GM19193 (cell line): ENCODE measurements around the gene MX1.

Source experiments
- POLR2A ChIP-seq: IDR thresholded peaks from 4 replicates; pipeline ENCODE4 v1.6.1; 2011; ENCODE audit not compliant: insufficient read depth, insufficient read length; ENCODE audit errors: extremely low read depth

Gene MX1

DNA sequence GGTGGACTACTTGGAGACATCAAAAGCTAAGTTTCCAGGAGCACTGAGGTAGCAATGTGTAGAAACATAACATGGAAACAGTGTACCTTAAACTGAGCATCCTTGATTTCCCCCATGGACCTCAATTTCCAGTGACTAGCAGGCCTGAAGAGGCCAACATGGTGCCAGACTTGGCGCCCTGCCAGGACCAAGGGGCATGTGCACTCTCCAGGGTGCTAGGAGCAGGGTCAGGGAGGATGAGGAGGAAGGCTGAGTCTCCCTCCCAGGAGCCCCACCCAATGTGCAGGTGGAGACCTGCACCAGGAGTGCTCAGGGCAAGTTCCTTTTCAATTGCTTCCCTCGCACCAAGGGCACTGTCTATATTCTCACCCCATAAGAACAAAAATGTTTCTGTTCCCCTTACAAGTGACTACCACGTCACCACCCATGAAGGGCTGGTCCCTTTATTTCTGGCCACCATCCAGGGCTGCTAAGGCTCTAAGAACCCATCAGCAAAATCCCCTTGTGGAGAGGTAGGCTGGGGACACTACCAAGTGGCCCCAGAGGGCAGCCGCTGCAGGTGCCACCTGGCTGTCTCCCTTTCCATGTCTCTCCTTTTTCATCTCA is 39.2 kb downstream of the MX1 start:
- TF ChIP-seq POLR2A = no peak

DNA sequence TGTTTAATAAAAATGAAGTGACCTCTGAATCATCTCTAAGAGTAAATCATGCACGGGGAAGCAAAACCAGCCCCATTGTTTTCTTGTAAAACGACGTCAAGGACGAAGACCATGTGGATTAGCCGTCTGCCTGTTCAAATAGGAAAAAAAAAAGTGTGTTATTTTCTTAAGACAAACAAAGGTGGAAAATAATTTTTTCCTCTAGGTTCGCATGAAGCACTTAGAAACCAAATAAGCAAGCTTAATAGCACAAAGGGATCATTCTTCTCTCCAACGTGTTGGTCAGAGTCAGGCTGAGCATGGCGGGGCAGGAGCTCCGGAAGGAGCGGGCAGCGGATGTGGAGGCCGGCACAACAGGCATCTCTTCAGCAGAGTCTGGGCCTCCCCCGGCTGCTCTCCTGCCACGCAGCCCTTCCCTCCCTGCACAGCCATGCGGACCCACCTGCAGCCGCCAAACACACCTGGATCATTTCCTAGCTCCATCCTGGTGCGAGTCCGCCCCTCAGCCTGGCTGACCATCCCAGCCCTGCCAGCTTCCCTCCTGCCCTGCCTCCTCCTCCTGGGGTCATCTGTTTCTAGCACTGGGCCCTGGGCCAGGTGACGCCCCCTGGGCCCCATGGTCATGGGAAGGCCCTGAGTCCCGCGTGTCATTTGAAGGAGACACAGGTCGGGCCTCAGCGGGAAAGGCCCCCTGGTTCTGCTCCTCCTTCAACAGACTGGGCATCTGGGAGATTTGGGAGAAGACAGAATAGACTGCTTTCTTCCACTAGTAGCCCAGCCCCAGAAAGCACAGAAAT is 40.2 kb downstream of the MX1 start:
- no peak for TF ChIP-seq POLR2A

DNA sequence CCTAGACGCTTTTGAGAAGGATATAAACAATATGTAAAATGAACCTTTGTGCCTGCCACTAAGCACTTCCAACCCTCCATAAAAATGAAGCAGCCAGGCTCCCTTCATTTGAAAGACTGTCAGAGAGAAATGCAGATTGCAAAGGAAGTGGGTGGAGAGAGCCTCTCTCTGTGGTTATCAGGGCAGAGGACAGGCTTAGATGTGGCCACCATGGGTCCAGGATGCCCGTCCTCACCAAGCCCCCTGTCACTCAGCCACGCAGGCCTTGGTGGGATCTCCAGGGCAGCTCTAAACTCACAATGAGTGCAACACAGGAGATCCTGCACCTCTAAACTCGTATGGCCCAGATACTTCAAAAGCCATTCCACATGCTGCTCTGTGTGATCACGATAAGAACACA is 44.0 kb downstream of the MX1 start:
- TF ChIP-seq POLR2A = no peak

DNA sequence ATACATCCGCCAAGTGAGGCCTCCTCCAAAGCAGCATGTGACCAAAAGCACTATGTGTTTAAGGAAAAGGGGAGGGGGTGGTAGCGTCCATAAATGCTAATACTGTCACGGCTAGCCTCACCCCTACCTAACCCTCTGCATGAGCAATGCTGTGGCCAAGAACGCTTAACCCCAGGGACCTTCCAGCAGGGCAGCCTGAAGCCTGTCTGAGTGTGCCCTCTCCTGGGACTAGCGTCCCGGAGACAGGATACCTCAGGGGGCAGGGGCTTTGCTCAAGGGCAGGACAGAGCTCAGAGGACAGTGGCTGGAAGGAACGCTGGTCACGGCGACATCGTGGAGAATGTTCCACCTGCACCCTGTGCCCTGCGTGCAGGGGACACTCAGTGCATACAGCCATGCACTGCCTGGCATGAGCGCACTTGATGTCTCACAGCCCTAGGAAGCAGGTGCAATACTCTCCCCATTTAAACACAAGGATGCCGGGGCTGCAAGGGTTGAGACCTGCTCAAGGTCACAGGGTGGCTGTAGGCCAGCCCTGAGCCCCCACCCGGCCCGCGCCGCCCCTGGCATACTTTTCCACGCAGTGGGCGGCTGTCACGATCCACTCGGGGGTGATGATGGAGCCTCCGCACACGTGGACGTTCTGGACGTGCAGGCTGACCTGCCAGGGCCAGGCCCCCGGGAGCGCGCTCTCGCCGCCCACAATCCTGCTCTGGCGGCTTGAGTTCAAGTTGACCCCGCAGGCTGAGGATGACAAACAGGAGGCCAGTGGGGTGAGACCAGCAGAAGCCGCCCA is 46.9 kb downstream of the MX1 start:
- TF ChIP-seq POLR2A = no peak

DNA sequence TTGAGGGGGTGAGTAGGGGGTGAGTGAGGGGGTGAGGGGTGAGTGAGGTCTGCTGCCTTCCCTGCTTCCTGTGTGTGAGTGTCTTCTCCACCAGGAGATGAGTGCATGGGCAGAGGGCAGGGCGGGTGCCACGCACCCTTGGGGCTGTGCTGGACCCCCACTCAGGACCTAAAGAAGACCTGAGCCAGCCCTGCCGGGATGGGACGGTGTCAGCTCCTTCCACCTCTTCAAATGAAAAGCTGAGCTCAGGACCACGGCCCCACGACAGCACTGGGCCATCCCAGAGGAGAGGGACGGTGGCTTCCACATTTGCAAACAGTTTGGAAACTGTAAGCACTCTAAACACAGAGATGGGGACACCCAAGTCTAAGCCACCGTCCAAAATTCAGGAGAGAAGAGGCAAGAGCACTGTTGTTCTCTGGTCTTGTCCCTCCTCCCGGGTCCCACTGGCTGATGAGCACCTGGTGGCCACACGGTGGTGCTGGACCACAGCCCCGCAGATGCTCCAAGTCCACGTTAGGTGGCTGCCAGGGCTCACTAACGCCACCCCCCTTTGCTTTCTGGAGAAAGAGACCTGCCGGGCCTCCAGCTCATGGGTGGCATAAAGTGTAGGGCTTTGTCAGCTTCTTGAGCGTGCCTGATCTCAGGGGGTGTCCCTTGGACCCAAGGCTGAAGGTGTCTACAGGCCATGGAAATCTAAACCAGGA is 49.8 kb downstream of the MX1 start:
- TF ChIP-seq POLR2A = no peak

DNA sequence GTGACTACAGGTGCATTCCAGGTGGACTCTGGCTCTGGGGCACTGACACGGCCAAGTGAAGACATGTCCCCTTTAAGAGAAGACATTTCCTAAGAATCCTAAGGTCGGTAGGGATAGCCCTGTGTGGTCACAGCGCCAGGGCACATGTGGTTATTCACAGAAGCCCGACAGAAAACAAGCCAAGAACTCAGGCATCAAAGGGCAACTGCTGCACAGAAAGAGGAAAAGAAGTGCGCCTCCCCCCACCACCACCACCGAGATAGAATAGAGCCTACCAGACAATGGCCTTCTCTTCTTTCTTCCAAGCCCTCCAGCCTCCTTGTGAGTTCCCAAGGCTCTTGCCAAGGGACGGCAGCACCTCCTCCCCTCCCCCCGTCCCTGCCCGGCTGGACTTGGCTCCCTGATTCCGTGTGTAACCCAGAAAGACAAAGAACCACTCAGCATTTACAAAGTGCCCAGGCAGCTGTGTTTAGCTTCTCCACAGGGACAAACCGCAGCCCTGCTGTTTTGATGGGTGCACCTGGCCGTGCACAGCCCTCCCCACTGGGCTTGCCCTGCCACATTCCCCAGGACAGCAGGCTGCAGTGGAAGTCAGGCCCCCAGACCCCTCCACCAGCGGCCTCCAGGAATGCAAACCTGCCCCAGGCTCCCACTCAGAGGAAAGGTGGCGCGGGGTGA is 51.7 kb downstream of the MX1 start:
- no peak for TF ChIP-seq POLR2A

DNA sequence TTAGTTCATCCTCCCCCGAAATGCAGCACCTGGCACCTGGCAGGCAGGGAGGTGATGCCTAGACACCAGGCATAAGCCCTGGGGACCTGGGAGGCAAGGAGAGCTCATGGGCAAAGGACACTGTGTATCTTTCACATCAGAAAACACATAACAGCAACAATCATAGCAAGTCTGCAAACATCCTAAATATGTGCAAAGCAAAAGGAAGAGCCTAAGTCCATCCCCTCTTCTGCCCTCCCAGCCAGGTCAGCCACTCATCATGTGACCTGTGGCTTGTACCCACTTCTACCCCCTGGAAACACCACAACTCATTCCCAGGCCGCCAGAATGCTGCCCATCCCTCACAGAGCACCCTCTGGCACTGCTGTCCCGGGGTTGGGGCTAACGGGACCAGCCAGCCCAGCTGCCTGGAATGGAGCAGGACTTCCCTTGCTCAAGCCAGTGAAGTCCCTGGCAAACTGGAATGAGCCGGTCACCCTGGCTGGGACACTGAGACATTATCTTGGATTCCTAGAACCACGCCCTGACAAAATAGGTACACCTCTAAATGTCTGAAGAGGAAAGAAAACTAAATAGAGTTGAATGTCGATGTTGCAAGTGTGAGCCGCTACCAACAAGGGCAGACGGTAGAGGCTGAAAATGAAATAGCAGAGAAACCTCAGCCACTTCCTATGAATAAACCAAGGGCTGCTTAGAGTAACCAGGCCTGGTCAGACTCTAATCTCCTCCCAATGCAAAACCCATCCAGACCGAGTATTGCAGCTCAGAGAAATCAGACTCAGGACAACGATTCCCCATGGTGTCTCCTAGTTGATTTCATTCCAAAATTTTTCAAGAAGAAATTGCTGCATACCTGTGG is 52.5 kb downstream of the MX1 start:
- no peak for TF ChIP-seq POLR2A

DNA sequence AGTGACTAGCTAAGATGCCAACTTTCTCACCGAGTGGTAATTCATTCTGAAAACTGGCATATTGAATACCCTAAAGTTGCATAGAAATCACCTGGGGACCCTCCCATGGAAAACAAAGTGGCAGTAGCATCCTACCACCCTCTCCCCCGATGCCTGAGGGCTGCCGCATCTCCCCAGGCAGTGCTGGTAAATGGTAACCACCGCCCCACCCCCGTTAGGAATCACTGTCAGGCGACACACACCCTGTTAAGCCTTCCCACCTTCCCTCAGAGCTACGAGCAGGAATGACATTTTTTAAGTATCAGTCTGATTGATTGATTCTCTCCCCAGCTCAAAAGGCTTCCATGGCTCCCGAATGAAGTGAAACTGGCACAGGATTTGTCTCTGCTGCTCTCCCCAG is 53.6 kb downstream of the MX1 start:
- TF ChIP-seq POLR2A = no peak

DNA sequence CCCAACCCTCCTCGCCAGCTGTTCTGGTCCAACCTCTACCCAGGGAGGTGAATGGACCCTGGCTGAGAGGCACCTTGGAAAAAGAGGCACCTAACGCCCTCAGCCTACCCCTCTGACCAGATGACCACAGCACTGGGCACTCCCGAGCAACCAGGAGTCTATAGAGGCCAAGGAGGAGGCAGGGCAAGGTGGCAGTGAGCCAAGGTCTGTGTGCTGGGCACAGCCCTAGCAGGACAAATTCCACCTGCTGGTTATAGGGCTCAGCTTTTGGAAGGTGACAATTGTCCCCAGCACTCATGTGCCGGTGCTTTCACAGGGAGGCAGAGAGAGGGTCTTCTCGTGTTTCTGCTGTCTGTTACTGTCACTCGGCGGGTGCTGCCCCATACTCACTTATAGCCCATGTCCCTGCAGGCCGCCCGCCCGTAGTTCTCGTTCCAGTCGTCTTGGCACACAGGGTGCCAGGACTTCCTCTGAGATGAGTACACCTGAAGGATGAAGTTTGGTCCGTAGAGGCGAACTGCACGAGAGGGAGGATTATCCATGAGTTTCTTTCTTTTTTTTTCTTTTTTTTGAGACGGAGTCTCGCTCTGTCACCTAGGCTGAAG is 54.1 kb downstream of the MX1 start:
- no peak for TF ChIP-seq POLR2A

DNA sequence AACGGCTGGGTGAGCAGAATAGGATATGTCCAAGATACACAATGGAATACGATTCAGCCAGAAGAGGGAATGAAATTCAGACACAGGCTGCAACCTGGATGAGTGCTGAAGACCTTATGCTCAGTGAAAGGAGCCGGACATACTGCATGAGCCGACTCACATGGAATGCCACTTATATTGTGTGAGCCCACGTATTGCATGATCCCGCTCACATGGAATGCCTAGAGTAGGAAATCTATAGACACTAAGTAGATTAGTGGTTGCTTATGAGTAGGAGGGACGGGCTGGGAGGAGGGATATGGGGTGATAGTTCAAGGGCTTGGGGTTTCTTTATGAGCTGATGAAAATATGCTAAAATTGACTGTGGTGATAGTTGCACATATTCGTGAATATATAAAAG is 55.2 kb downstream of the MX1 start:
- no peak for TF ChIP-seq POLR2A

DNA sequence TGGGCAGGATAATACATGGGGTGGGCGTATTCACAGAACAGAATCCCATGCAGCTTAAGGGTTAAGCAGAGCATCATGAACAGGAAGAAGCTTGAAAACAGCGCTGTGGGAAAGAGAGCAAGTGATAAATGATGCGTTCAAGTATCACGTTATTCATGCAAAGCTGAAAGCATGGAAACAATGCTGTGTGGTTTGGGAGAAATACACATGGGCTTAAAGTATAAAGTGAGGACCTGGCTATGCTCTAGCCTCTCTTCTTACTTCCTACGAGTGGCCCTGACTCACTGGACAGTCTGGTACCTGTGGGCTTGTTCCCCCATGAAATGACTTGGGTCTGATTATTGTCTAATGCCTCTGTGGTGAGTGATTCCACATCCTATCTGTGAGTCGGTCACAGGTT is 56.3 kb downstream of the MX1 start:
- no peak for TF ChIP-seq POLR2A

DNA sequence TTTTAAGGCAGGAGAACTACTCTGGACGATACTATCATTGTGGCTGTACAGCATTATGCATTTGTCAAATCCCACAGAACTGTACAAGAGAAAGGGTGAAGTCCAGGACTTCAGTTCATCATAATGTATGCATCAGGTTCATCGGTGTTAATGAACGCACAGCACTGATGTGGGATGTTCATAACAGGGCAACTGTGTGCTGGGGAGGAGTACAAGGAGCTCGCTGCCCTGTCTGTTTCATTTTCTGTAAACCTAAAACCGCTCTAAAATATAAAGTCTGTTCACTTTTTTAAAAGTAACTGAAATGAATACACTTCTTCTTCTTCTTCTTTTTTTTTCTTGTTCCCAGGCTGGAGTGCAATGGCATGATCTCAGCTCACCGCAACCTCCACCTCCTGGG is 56.9 kb downstream of the MX1 start:
- no peak for TF ChIP-seq POLR2A

DNA sequence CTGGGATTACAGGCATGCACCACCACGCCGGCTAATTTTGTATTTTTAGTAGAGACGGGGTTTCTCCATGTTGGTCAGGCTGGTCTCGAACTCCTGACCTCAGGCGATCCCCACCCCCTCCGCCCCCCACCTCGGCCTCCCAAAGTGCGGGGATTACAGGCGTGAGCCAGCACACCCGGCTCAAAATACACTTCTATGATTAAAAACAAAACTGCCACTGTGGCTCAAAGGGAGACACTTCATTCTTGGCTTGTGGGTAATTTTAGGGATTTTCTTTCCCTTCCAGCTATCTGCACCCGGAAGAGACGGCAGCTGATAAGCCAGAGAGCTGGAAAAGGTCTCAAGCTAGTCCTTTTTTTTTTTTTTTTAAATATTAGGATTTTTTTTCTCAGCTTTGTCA is 57.4 kb downstream of the MX1 start:
- no peak for TF ChIP-seq POLR2A

DNA sequence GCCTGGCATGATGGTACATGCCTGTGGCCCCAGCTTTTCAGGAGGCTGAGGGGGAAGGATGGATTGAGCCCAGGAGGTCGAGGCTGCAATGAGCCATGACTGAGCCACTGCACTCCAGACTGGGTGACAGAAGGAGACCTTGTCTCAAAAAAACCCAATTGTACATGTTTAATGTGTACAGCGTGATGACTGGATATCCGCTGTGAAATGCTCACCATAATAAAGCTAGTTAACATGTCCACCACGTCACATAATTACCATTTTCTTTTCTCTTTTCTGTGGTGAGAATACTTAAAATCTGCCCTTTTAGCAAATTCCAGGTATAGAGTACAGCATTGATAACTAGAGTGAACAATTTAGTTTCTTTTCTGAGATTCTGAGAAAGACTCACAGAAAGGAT is 57.9 kb downstream of the MX1 start:
- TF ChIP-seq POLR2A = no peak

DNA sequence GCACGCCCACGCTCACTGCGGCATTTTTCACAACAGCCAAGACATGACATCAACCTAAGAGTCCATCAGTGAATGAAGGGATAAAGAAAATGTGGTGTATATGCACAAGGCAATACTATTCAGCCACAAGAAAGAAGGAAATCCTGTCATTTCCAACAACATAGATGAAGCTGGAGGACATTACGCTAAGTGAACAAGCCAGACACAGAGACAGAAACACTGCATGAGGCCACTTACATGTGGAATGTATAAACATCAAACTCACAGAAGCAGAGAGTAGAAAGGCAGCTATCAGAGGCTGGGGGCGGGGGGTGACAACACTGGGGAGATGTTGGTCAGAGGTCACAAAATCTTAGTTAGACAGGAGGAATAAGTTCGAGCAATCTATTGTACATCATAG is 61.0 kb downstream of the MX1 start:
- no peak for TF ChIP-seq POLR2A
